GM18508 (cell line): ENCODE results near the gene PRR16.

Experiments used
- ATAC-seq: cut with Tn5 transposase; IDR thresholded peaks from one replicate; pipeline ENCODE4 v1.9.1; 2021; ENCODE audit warnings: moderate number of reproducible peaks; ENCODE audit not compliant: insufficient read depth, unreplicated experiment

The PRR16 gene

GRCh38 chr5:120555345-120555744 lies 91.2 kb downstream of the PRR16 start:
- no peak for ATAC-seq

- ATAC-seq: no peak
Observed at GRCh38 chr5:120564013-120564412, 99.9 kb downstream of the PRR16 start.

DNA sequence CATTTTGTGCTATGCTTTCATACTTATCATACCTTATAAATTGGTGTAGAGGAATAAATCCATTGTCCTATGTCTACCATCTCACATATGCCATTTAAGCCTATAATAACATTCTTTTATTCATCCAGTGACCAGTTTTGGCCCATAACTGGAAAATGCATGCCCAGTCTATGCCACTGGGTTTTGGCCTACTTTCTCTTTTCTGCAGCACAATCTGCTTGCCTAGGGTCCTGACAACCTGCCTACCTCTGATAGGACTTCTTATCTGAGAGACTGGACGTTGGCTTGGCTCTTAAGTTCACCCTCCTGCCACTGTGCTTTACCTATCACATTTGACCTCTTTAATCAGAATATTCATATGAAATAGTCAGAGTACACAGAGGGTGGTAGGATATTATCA lies 103.0 kb downstream of the PRR16 start:
- ATAC-seq: no peak

- ATAC-seq: no peak
Observed at GRCh38 chr5:120567921-120568320, 103.8 kb downstream of the PRR16 start.

- ATAC-seq: no peak
Observed at GRCh38 chr5:120568711-120569110, 104.6 kb downstream of the PRR16 start.

- no peak for ATAC-seq
Observed at GRCh38 chr5:120576588-120576987, 112.5 kb downstream of the PRR16 start.

DNA sequence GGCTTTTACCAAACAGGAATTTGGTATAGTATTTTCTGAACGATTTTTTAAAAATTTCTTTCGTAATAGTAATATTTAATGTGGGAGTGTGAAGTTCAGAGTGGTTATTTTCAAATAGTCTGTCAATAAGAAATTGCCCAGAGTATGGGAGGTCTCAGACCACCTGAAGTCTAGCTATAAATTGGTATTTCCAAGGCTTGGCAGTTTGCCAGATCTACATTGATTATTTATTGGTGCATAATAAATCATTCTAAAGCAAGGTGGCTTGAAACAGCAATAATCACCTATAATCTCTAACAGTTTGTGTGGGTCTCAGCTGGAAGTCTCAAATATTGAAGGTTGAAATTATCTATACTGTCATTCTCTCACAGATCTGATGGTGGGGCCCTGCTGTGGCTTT lies 118.5 kb downstream of the PRR16 start:
- ATAC-seq: no peak

DNA sequence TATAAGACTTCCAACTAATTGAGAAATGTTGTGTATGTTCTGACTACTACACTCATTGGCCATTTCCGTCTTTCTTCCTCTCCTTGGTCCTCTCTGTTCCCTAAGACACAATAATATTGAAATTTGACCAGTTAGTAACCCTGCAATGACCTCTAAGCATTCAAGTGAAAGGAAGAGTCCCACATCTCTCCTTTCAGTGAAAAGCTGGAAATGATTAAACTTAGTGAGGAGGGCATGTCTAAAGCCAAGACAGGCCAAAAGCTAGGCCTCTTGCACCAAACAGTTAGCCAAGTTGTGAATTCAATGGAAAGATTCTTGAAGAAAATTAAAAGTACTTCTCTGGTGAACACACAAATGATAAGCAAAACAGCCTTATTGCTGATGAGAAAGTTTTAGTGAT lies 122.5 kb downstream of the PRR16 start:
- no peak for ATAC-seq

DNA sequence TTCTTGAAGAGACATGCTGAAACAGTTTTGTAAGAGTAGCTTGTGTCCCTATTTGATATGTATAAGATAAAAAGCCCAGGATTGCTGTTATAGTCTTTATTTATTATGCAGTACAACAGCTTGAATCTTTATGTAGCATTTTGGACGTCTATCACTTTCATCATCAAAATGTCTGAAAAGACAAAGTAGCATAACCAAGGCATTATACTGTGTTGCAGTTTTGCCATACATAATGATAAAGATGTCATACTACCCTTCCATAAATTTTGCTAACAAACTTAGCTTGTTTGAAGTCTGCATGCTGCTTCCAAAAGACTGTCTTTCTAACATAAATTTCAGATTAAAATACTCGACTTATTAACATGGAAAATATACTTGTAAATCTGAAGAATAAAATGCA lies 127.8 kb downstream of the PRR16 start:
- ATAC-seq: no peak

DNA sequence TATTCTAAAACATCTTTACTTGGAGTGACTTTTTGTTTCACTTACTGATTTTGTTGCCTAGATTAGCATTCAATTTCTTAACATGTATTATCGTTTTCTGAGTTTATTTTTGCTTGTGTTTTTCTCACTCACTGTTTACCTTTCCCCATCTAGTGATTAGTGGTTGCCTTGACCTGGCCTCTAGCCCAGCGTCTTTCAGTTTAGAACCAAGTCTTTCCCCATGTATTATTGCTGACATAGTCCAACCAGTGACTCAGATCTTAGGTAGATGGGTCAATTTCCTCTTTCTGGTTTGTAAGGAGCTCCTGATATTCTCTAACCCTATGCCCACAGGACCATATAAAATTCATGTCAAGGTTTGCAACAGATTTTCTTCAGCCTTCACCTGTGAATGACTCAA lies 135.5 kb downstream of the PRR16 start:
- no peak for ATAC-seq

GRCh38 chr5:120600639-120601038 lies 136.5 kb downstream of the PRR16 start:
- ATAC-seq: no peak

DNA sequence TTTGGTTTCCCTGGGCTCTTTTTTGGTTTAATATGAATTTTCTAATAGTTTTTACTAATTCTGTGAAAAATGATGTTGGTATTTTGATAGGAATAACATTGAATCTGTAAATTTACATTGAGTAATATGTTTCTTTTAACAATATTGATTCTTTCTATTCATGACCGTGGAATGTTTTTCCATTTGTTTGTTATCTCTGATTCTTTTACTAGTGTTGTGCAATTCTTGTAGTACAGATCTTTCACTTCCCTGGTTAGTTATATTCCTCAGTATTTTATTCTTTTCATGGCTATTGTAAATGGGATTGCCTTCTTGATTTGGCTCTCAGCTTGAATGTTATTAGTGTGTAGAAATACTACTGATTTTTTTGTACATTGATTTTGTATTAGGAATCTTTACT lies 137.9 kb downstream of the PRR16 start:
- ATAC-seq: no peak

GRCh38 chr5:120604884-120605283 lies 140.8 kb downstream of the PRR16 start:
- no peak for ATAC-seq

DNA sequence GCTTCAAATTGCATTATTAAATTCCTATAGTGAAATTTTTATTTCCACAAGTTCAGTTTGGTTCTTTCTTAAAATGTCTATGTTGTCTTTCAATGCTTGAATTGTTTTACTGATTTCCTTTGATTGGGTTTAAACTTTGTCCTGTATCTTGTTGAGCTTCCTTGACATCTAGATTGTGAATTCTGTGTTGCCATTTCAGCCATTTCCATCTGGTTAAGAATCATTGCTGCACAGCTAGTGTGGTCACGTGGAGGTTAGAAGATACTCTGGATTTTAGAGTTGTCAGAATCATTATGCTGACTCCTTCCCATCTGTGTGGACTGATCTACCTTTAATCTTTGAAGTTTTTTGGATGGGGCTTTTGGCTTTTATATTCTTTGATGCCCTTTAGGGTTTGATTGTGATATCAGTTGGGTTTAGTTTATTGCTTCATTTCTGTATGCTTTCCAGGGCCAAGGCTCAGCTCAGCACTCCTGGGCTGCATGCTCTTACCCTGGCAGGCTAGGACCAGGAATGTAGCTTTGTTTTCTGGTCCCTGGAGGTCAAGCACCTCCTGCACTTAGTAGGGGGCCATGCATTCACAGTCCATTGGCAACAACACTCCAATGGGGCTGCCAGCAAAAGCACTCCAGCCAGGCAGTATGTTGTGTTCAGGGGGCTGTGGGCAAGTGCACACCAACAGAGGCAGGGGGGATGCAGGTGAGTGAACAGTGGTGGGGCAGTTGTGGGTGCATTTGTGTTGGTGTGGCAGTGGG lies 141.4 kb downstream of the PRR16 start:
- ATAC-seq: no peak

GRCh38 chr5:120609570-120609969 lies 145.5 kb downstream of the PRR16 start:
- ATAC-seq: no peak

DNA sequence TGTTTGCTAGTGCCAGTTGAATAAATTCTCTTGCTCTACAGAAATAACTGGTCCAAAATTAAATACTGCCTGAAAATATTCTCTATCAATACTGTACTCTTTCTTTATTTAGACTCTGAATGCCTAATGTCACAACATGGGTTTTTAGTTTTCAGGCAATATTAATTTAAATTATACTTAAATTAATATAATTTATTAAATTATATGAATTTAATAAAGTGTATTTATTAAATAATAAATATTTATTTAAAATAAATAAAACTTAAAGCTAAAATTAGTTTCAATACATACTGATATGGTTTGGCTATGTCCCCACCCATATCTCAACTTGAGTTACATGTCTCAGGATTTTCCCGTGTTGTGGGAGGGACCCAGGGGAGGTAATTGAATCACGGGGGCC lies 146.0 kb downstream of the PRR16 start:
- ATAC-seq: no peak

GRCh38 chr5:120613729-120614128 lies 149.6 kb downstream of the PRR16 start:
- no peak for ATAC-seq

DNA sequence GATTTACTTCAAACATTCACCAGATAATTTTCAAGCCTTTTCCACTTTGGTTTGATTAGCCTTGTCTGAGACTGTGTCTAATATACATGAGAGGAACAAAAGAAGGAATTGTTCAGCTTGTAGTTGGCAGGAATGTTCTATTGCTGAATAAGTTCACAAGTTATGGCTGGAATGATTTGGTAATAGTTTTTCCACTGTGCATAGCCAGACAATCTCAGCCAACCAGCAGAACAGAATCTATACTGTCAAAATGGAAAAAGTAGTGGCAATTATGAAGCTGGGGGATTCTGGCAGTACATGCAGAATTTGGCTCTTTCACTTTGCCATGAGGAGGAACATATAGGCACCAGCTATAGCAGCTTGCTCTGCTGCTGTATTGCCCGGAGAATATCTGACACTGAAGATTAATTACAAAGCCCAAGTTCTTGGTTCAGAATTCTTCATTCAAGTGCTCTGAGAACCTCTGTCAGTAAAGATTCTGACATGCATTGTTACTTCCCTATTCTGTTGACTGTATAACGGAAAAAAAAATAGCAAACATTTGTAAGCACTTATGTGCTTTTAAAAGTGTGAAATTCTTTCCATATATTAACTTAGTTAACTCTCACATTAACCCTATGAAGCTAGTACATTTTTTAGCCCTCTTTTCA lies 150.6 kb downstream of the PRR16 start:
- ATAC-seq: no peak

DNA sequence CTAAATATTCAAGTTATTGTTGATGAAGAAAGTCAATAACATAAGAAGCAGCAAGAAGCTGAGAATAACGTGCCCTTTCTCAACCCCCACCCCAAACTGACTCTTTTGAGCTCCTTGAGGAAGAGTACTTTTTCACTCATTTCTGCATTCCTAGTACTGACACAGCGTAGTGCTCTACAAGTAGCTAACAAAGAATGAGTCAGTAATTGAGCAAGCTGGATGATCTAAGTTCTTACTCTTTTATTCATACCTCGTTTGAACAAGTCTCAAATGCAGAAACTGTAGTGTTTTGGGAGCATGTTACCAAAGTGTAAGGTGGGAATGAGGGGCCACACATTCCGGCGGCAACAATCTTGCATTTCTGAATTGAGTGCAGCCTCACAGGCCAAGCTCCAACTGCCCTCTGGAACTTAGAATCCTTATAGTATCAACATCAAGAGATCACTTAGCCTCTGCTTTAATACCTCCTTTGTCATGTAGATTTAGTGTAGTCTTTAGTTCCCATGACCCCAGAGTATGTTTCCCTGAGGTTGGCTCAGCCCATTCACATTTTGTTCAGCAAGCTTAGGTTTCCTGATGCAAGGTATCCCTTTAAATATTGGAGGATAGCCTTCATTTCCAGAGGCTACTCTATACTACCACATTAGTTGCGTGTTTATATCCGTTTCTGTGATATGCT lies 152.0 kb downstream of the PRR16 start:
- ATAC-seq: no peak

DNA sequence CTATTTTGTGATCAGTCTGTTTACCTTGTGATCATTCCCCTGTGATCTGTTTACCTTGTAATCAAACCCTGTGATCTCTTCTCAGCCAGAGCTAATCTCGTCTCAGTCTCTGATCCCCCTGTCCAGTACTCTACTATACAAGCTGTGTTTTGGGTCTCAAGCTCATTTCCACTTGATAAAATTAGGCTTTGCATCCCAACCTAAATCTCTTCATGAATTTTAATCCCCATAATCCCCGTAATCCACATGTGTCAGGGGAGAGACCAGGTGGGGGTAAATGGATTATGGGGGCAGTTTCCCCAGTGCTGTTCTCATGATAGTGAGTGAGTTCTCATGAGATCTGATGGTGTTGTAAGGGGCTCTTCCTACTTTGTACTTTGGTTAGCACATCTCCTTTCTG lies 157.2 kb downstream of the PRR16 start:
- ATAC-seq: no peak

DNA sequence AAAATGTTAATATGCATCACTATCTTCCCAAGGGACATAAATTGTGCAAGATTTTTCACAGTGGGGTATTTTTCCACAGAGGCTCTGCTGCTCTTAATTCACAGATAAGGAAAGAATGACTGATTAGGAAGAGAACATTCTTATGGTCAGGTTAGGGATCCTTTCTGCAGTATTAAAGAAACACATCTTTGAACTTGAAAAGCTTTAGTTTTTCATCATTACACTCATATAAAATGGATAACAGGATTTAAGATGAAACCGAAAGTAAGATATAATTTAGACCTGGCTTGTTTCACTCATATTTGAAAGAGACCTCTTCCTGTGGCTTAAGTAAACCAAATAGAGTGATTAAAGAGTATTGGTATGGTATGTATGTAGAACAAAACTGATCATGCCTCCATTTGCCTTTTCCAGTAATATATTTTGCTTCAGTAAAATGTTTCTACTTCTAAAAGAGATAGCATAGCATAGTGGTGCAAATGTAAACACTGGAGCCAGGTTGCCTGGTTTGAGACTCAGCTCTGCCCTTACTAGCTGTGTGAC lies 160.0 kb downstream of the PRR16 start:
- peak; percentile 53 for ATAC-seq
